H9 (cell line): ENCODE results near the gene EHD4. TPM values are rescaled to one million over a fixed set of nuclear protein-coding genes. Genes with fewer than 3 reads are reported as not detected.
A peak's percentile ranks its signal among the peaks of the same experiment; 100 is the strongest.

ENCODE experiments used
- DNase-seq: peaks from one replicate; pipeline ENCODE4 v3.0.0-alpha.2; 2017
- H2AFZ ChIP-seq: one replicate; pipeline ENCODE4 v1.6.1; 2013; ENCODE audit warnings: mild to moderate bottlenecking, low read length, control low read depth, moderate library complexity
- H2AK5ac ChIP-seq: 2 replicates; pipeline ENCODE4 v1.6.1; 2013; ENCODE audit warnings: low read length, control low read depth, mixed read lengths; ENCODE audit not compliant: insufficient read length
- H2BK120ac ChIP-seq: one replicate; pipeline ENCODE4 v1.6.1; 2013; ENCODE audit warnings: low read depth, mild to moderate bottlenecking, low read length, control low read depth, inconsistent platforms; ENCODE audit not compliant: poor library complexity, severe bottlenecking
- H2BK12ac ChIP-seq: 2 replicates; pipeline ENCODE4 v1.6.1; 2013; ENCODE audit warnings: low read length, control low read depth, mixed read lengths, low read depth; ENCODE audit not compliant: insufficient read length
- H2BK15ac ChIP-seq: 2 replicates; pipeline ENCODE4 v1.6.1; 2013; ENCODE audit warnings: low read depth, low read length, control low read depth
- H2BK20ac ChIP-seq: one replicate; pipeline ENCODE4 v1.6.1; 2013; ENCODE audit warnings: low read depth, mild to moderate bottlenecking, low read length, control low read depth, inconsistent platforms; ENCODE audit not compliant: poor library complexity, severe bottlenecking
- H2BK5ac ChIP-seq: 2 replicates; pipeline ENCODE4 v1.6.1; 2013; ENCODE audit warnings: low read length, control low read depth, mixed read lengths; ENCODE audit not compliant: insufficient read length
- H3K14ac ChIP-seq: 2 replicates; pipeline ENCODE4 v1.6.1; 2013; ENCODE audit warnings: low read length, control low read depth; ENCODE audit not compliant: insufficient read depth
- H3K18ac ChIP-seq: 2 replicates; pipeline ENCODE4 v1.6.1; 2013; ENCODE audit warnings: low read depth, mild to moderate bottlenecking, mixed read lengths, low read length, control low read depth; ENCODE audit not compliant: insufficient read length
- H3K23ac ChIP-seq: 2 replicates; pipeline ENCODE4 v1.6.1; 2013; ENCODE audit warnings: low read length, control low read depth, mixed read lengths, low read depth; ENCODE audit not compliant: insufficient read length
- H3K23me2 ChIP-seq: 2 replicates; pipeline ENCODE4 v1.6.1; 2013; ENCODE audit warnings: low read depth, mild to moderate bottlenecking, mixed read lengths, low read length, control low read depth; ENCODE audit not compliant: insufficient read length, poor library complexity, severe bottlenecking
- H3K27ac ChIP-seq: 2 replicates; pipeline ENCODE4 v1.5.1; 2013; ENCODE audit warnings: low read length, control low read depth, mixed read lengths, low read depth; ENCODE audit not compliant: insufficient read length
- H3K27me3 ChIP-seq: 2 replicates; pipeline ENCODE4 v1.6.1; 2013; ENCODE audit warnings: low read length, control low read depth, inconsistent platforms; ENCODE audit not compliant: insufficient read depth
- H3K4ac ChIP-seq: 2 replicates; pipeline ENCODE4 v1.6.1; 2013; ENCODE audit warnings: low read depth, mild to moderate bottlenecking, control low read depth, inconsistent platforms, low read length, moderate library complexity
- H3K4me1 ChIP-seq: 2 replicates; pipeline ENCODE4 v1.6.1; 2013; ENCODE audit warnings: low read length, control low read depth, inconsistent platforms; ENCODE audit not compliant: insufficient read depth
- H3K4me2 ChIP-seq: 2 replicates; pipeline ENCODE4 v1.6.1; 2013; ENCODE audit warnings: low read length, control low read depth, mixed read lengths; ENCODE audit not compliant: insufficient read length, insufficient read depth
- H3K56ac ChIP-seq: 2 replicates; pipeline ENCODE4 v1.6.1; 2013; ENCODE audit warnings: low read depth, mild to moderate bottlenecking, mixed read lengths, low read length, control low read depth; ENCODE audit not compliant: insufficient read length
- H3K79me1 ChIP-seq: 2 replicates; pipeline ENCODE4 v1.6.1; 2013; ENCODE audit warnings: low read depth, mild to moderate bottlenecking, moderate library complexity, low read length, control low read depth, inconsistent platforms; ENCODE audit not compliant: insufficient read depth, poor library complexity, severe bottlenecking
- H3K79me2 ChIP-seq: 2 replicates; pipeline ENCODE4 v1.6.1; 2013; ENCODE audit warnings: low read length, control low read depth, inconsistent platforms; ENCODE audit not compliant: insufficient read depth
- H3K9ac ChIP-seq: 2 replicates; pipeline ENCODE4 v1.6.1; 2013; ENCODE audit warnings: low read length, control low read depth, mixed read lengths; ENCODE audit not compliant: insufficient read length; ENCODE audit errors: extremely low read depth
- H3K9me3 ChIP-seq: one replicate; pipeline ENCODE4 v1.6.1; 2013; ENCODE audit warnings: low read depth, low read length, inconsistent platforms; ENCODE audit not compliant: control insufficient read depth
- H3T11ph ChIP-seq: one replicate; pipeline ENCODE4 v1.6.1; 2013; ENCODE audit warnings: mild to moderate bottlenecking, low read length, control low read depth, inconsistent platforms
- H4K20me1 ChIP-seq: one replicate; pipeline ENCODE4 v1.6.1; 2013; ENCODE audit not compliant: control insufficient read depth, insufficient read length, insufficient read depth
- H4K5ac ChIP-seq: 2 replicates; pipeline ENCODE4 v1.6.1; 2013; ENCODE audit warnings: low read depth, mild to moderate bottlenecking, mixed read lengths, low read length, control low read depth; ENCODE audit not compliant: insufficient read length
- H4K8ac ChIP-seq: replicated peaks from 2 replicates; pipeline ENCODE4 v1.6.1; 2013; ENCODE audit warnings: low read length, control low read depth, mixed read lengths, low read depth; ENCODE audit not compliant: insufficient read length
- H4K91ac ChIP-seq: 2 replicates; pipeline ENCODE4 v1.6.1; 2013; ENCODE audit warnings: low read depth, mild to moderate bottlenecking, moderate library complexity, mixed read lengths, low read length, control low read depth; ENCODE audit not compliant: insufficient read length
- H3K27ac Mint-ChIP-seq, 3 experiments: 2 replicates in 2 of 3; 3 replicates in 1 of 3; pipeline ENCODE4 v1.8.0; 2020 to 2021; ENCODE audit warnings: mixed read lengths in 3 of 3, mild to moderate bottlenecking in 1 of 3, moderate library complexity in 1 of 3
- H3K27me3 Mint-ChIP-seq: 2 replicates; pipeline ENCODE4 v1.8.0; 2021; ENCODE audit warnings: low read depth, mild to moderate bottlenecking, moderate library complexity, mixed read lengths
- H3K36me3 Mint-ChIP-seq, 3 experiments: 2 replicates in 2 of 3; 3 replicates in 1 of 3; pipeline ENCODE4 v1.8.0; 2020 to 2021; ENCODE audit warnings: low read depth in 3 of 3, mixed read lengths in 3 of 3; ENCODE audit not compliant: insufficient read depth in 1 of 3
- H3K4me1 Mint-ChIP-seq, 2 experiments: 2 replicates each; pipeline ENCODE4 v1.8.0; 2020; ENCODE audit warnings: mixed read lengths in 2 of 2
- H3K4me3 Mint-ChIP-seq, 2 experiments: 2 replicates in 1 of 2; 3 replicates in 1 of 2; pipeline ENCODE4 v1.8.0; 2020 to 2021; ENCODE audit warnings: mild to moderate bottlenecking in 2 of 2, mixed read lengths in 2 of 2, moderate library complexity in 1 of 2
- H3K9me3 Mint-ChIP-seq, 2 experiments: 2 replicates in 1 of 2; 3 replicates in 1 of 2; pipeline ENCODE4 v1.8.0; 2020; ENCODE audit warnings: mild to moderate bottlenecking in 2 of 2, mixed read lengths in 2 of 2, moderate library complexity in 1 of 2
- CTCF ChIP-seq: fragments of 200-600 bp; sonication (generic); conservative IDR thresholded peaks from 3 replicates; pipeline ENCODE4 v1.8.0; 2021; ENCODE audit warnings: antibody characterized with exemption, mild to moderate bottlenecking
- whole genome bisulfite sequencing: extraction: QIAGEN DNeasy Blood & Tissue Kit; methylation state at CpG from one replicate; pipeline ENCODE4 v1.1.7; 2013; ENCODE audit warnings: missing lambda C conversion rate, low lambda C conversion rate, mixed read lengths; ENCODE audit not compliant: insufficient read length; ENCODE audit errors: extremely low coverage; 5-methylcytosine and 5-hydroxymethylcytosine counted together
- total RNA-seq: library from RNA; stranded (reverse); gene quantifications from 2 replicates; pipeline ENCODE4 v1.2.1, GENCODE V29; 2021

EHD4 gene
- total RNA-seq, 1 experiment from 2014 or later: 22.9 TPM

GRCh38 chr15:41933326-41933725 is 39.0 kb downstream of the EHD4 start:
- H2BK15ac ChIP-seq: no peak overlapping the region
- TF ChIP-seq CTCF: no peak
- peaks cover 0 to 11% (median 9%) of the 10 kb centered on the region in 3 experiments; a peak in 5 of 7 replicates for H3K36me3 Mint-ChIP-seq
- no peak overlapping the region for H3K14ac ChIP-seq
- no peak overlapping the region for H3K56ac ChIP-seq
- H3K4me3 Mint-ChIP-seq: no peak overlapping the region
- no peak overlapping the region for H2BK20ac ChIP-seq
- H3K79me2 ChIP-seq: 0 out of 2 replicates have a peak, but pooled peaks cover 2% of the 10 kb centered on the region
- H3K27me3 ChIP-seq: no peaks in the 10 kb centered on the region
- peaks cover 32% of the 10 kb centered on the region in 2 experiments for H3K4me1 Mint-ChIP-seq
- H3K9me3 Mint-ChIP-seq: no peaks in the 10 kb centered on the region; a peak in 1 of 5 replicates
- no peak overlapping the region for H2AFZ ChIP-seq
- H3K4ac ChIP-seq: no peak overlapping the region
- no peak overlapping the region for H2BK12ac ChIP-seq
- peak overlapping the region; percentile 49 to 89 (median 77); a peak in 6 of 7 replicates for H3K27ac Mint-ChIP-seq
- H4K8ac ChIP-seq: no peak overlapping the region
- H3K18ac ChIP-seq: no peak overlapping the region
- no peak overlapping the region for H2BK5ac ChIP-seq
- no peak overlapping the region for H3T11ph ChIP-seq
- H4K91ac ChIP-seq: no peak overlapping the region
- peaks cover 10% of the 10 kb centered on the region; the same call in 1 of the 2 replicates for H3K4me1 ChIP-seq
- no peaks in the 10 kb centered on the region for H3K23me2 ChIP-seq
- no peaks in the 10 kb centered on the region for H3K79me1 ChIP-seq
- no CpG with 5 or more reads among the region's 7 CpGs for WGBS
- H3K23ac ChIP-seq: no peak overlapping the region
- no peak overlapping the region for H2AK5ac ChIP-seq
- no peaks in the 10 kb centered on the region for H3K9me3 ChIP-seq
- no peak for DNase-seq
- no peak overlapping the region for H3K27ac ChIP-seq
- H3K4me2 ChIP-seq: no peak overlapping the region
- H4K5ac ChIP-seq: no peak overlapping the region
- no peaks in the 10 kb centered on the region for H3K27me3 Mint-ChIP-seq
- H2BK120ac ChIP-seq: no peak overlapping the region
- H4K20me1 ChIP-seq: no peaks in the 10 kb centered on the region
- no peak overlapping the region for H3K9ac ChIP-seq
